ENCODE results near the gene STX4.

Gene STX4

GRCh38 chr16:31020536-31020935 lies 12.8 kb upstream of the STX4 start:
- DNase-seq (ENCODE audit: low read depth in 1 of 2, low spot score in 1 of 2) = no peak

- DNase-seq (ENCODE audit: low read depth in 1 of 2, low spot score in 1 of 2) = no peak
These were observed 10.7 kb upstream of the STX4 start for GRCh38 chr16:31022544-31023251.

GRCh38 chr16:31023252-31023602 lies 10.1 kb upstream of the STX4 start:
- DNase-seq (ENCODE audit: low read depth in 1 of 2, low spot score in 1 of 2) = no peak

GRCh38 chr16:31023627-31024226 lies 9.6 kb upstream of the STX4 start:
- DNase-seq (ENCODE audit: low read depth in 1 of 2, low spot score in 1 of 2) = no peak

GRCh38 chr16:31025339-31025738 lies 8.0 kb upstream of the STX4 start:
- no peak for DNase-seq (ENCODE audit: low read depth in 1 of 2, low spot score in 1 of 2)

GRCh38 chr16:31029272-31029671 lies 4.1 kb upstream of the STX4 start:
- no peak for DNase-seq (ENCODE audit: low read depth in 1 of 2, low spot score in 1 of 2)

GRCh38 chr16:31031276-31031675 lies 2.1 kb upstream of the STX4 start:
- no peak for DNase-seq (ENCODE audit: low read depth in 1 of 2, low spot score in 1 of 2)

GRCh38 chr16:31033709-31034492 lies 543 bp downstream of the STX4 start:
- peak; percentile 79 to 86 for DNase-seq (ENCODE audit: low read depth in 1 of 2, low spot score in 1 of 2)

GRCh38 chr16:31036691-31037090 lies 3.3 kb downstream of the STX4 start:
- no peak for DNase-seq (ENCODE audit: low read depth in 1 of 2, low spot score in 1 of 2)

- DNase-seq (ENCODE audit: low read depth in 1 of 2, low spot score in 1 of 2) = no peak
These were observed 5.6 kb downstream of the STX4 start for GRCh38 chr16:31038993-31039392.

- no peak for DNase-seq (ENCODE audit: low read depth in 1 of 2, low spot score in 1 of 2)
These were observed 9.5 kb downstream of the STX4 start for GRCh38 chr16:31042866-31043265.

- no peak for DNase-seq (ENCODE audit: low read depth in 1 of 2, low spot score in 1 of 2)
These were observed 10.0 kb downstream of the STX4 start for GRCh38 chr16:31043352-31043751.

- no peak for DNase-seq (ENCODE audit: low read depth in 1 of 2, low spot score in 1 of 2)
These were observed 10.6 kb downstream of the STX4 start for GRCh38 chr16:31043898-31044481.

GRCh38 chr16:31050280-31051030 lies 17.1 kb downstream of the STX4 start:
- no peak for DNase-seq (ENCODE audit: low read depth in 1 of 2, low spot score in 1 of 2)

GRCh38 chr16:31052114-31052513 lies 18.8 kb downstream of the STX4 start:
- DNase-seq (ENCODE audit: low read depth in 1 of 2, low spot score in 1 of 2) = no peak

GRCh38 chr16:31055613-31056012 lies 22.3 kb downstream of the STX4 start:
- no peak for DNase-seq (ENCODE audit: low read depth in 1 of 2, low spot score in 1 of 2)

GRCh38 chr16:31061126-31061812 lies 27.9 kb downstream of the STX4 start:
- DNase-seq (ENCODE audit: low read depth in 1 of 2, low spot score in 1 of 2) = no peak

GRCh38 chr16:31061813-31062440 lies 28.6 kb downstream of the STX4 start:
- DNase-seq (ENCODE audit: low read depth in 1 of 2, low spot score in 1 of 2) = no peak

GRCh38 chr16:31063495-31063842 lies 30.1 kb downstream of the STX4 start:
- no peak for DNase-seq (ENCODE audit: low read depth in 1 of 2, low spot score in 1 of 2)

Data from activated CD4-positive, alpha-beta T cell treated with anti-CD3 and anti-CD28 coated beads, Interleukin-2, amount 50 U/mL, for 24 hours (primary cell).